Keratinocyte (primary cell): ENCODE data around the gene LEUTX. TPM values are rescaled to one million over a fixed set of nuclear protein-coding genes. Genes with fewer than 3 reads are reported as not detected.

Experiments used
- DNase-seq: peaks from one replicate; pipeline ENCODE4 v3.0.0-alpha.2; 2011; ENCODE audit warnings: low read depth, missing footprints, low spot score
- FAIRE-seq: peaks from 2 replicates; lab custom pipeline; 2011; peaks lifted over from hg19 to GRCh38; lab: Jason Lieb, UNC
- H2AFZ ChIP-seq: 2 replicates; pipeline ENCODE4 v1.6.0; 2012; ENCODE audit warnings: low read length, control low read depth, inconsistent platforms; ENCODE audit not compliant: control insufficient read depth
- H3K27ac ChIP-seq: 2 replicates; pipeline ENCODE4 v1.5.1; 2011; ENCODE audit warnings: low read length; ENCODE audit not compliant: control insufficient read depth, insufficient read depth
- H3K27me3 ChIP-seq: 3 replicates; pipeline ENCODE4 v1.6.0; 2011; ENCODE audit warnings: low read length; ENCODE audit not compliant: control insufficient read depth, insufficient read depth; ENCODE audit errors: extremely low read depth
- H3K36me3 ChIP-seq, 2 experiments: 2 replicates in 1 of 2; 3 replicates in 1 of 2; pipeline ENCODE4 v1.5.1; 2011; ENCODE audit warnings: low read length in 2 of 2, mild to moderate bottlenecking in 1 of 2; ENCODE audit not compliant: control insufficient read depth in 2 of 2, insufficient read depth in 2 of 2; ENCODE audit errors: extremely low read depth in 1 of 2
- H3K4me1 ChIP-seq: 3 replicates; pipeline ENCODE4 v1.5.1; 2011; ENCODE audit warnings: low read length; ENCODE audit not compliant: control insufficient read depth, insufficient read depth; ENCODE audit errors: extremely low read depth
- H3K4me2 ChIP-seq: 3 replicates; pipeline ENCODE4 v1.6.0; 2011; ENCODE audit warnings: low read depth, low read length; ENCODE audit not compliant: control insufficient read depth, insufficient read depth; ENCODE audit errors: extremely low read depth
- H3K4me3 ChIP-seq, 3 experiments: fragments of 200-600 bp in 1 of 3; sonication (generic) in 1 of 3; 2 replicates in 2 of 3; 3 replicates in 1 of 3; pipeline ENCODE4 v1.5.1; 2011 to 2016; ENCODE audit warnings: low read length in 3 of 3, mild to moderate bottlenecking in 3 of 3, control low read depth in 2 of 3, inconsistent platforms in 1 of 3, low read depth in 1 of 3, mixed read lengths in 1 of 3, mixed run types in 1 of 3, moderate library complexity in 1 of 3; ENCODE audit not compliant: control insufficient read depth in 2 of 3, insufficient read depth in 2 of 3; ENCODE audit errors: extremely low read depth in 1 of 3
- H3K79me2 ChIP-seq: 2 replicates; pipeline ENCODE4 v1.6.0; 2012; ENCODE audit warnings: low read length; ENCODE audit not compliant: control insufficient read depth, insufficient read depth
- H3K9ac ChIP-seq: 3 replicates; pipeline ENCODE4 v1.6.0; 2011; ENCODE audit warnings: low read length; ENCODE audit not compliant: control insufficient read depth, insufficient read depth; ENCODE audit errors: extremely low read depth
- H3K9me1 ChIP-seq: 3 replicates; pipeline ENCODE4 v1.6.0; 2011; ENCODE audit warnings: low read length; ENCODE audit not compliant: control insufficient read depth, insufficient read depth; ENCODE audit errors: extremely low read depth
- H3K9me3 ChIP-seq: 2 replicates; pipeline ENCODE4 v1.5.1; 2012; ENCODE audit warnings: low read depth, low read length; ENCODE audit not compliant: control insufficient read depth
- H4K20me1 ChIP-seq: 3 replicates; pipeline ENCODE4 v1.6.0; 2011; ENCODE audit warnings: low read length; ENCODE audit not compliant: control insufficient read depth, insufficient read depth; ENCODE audit errors: extremely low read depth
- CTCF ChIP-seq, 3 experiments: IDR thresholded peaks in 1 of 3; conservative IDR thresholded peaks in 1 of 3; optimal IDR thresholded peaks in 1 of 3; 2 replicates in 2 of 3; 3 replicates in 1 of 3; pipeline versions ENCODE3 to v1.5.1; 2011; ENCODE audit warnings: low read length in 3 of 3, mild to moderate bottlenecking in 3 of 3, moderate library complexity in 2 of 3, control low read depth in 1 of 3, inconsistent platforms in 1 of 3; ENCODE audit not compliant: insufficient read depth in 2 of 3; ENCODE audit errors: extremely low read depth in 1 of 3
- EZH2 ChIP-seq: IDR thresholded peaks from one replicate; pipeline ENCODE4 v1.6.1; 2012; ENCODE audit warnings: inconsistent platforms, mild to moderate bottlenecking, low read length, moderate library complexity
- dilution Hi-C: fragments of 300-500 bp; cut with MboI; formaldehyde crosslinking; loops from one replicate; pipeline ENCODE4 v1.7.0; 2020; ENCODE audit warnings: low sequenced_read_pairs; ENCODE audit not compliant: extremely low pct_ligation_motif_present
- polyA plus RNA-seq, 5 experiments: library from polyadenylated mRNA; depleted of rRNA in 3 of 5; stranded (reverse) in 3 of 5; stranded (forward) in 1 of 5; unstranded in 1 of 5; fragments of >200 nt; gene quantifications; 1 replicate in 1 of 5; 2 replicates in 3 of 5; 3 replicates in 1 of 5; pipeline versions ENCODE4 v1.2.1 to v1.2.3, GENCODE V29; 2011 to 2012; ENCODE audit warnings: missing spikeins in 2 of 5, low read depth in 1 of 5, low replicate concordance in 1 of 5

LEUTX gene
- polyA plus RNA-seq, 1 donor (not counting 4 experiments of a cell fraction or from before 2014, with no cell fraction given): not detected

DNA sequence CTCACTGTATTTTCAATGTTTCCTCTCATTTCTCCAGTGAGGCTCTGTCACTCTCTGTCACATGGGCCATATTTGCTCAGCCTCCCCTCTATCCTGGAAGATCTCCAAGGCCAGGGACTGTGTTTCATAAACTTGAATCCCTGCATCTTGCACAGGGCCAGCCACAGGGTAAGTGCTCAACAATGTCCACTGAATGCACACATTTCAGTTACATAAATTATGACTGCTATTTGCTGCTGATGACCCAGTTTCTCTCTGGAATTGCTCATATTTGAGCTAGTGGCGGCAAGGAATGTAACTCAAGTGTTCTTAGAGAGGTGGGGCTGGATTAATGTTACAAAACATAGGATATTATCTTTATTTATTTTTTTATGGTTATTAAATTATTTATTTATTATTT, 47.0 kb upstream of the LEUTX start:
- no peak for TF ChIP-seq EZH2
- TF ChIP-seq CTCF (optimal IDR thresholded peaks at IDR 0.05 in 1 of 3, IDR thresholded peaks at IDR 0.05 in 1 of 3, conservative IDR thresholded peaks at IDR 0.05 in 1 of 3; ENCODE audit: extremely low read depth in 1 of 3, insufficient read depth in 2 of 3, low read length in 3 of 3): no peak
- no peak overlapping the region for H3K4me2 ChIP-seq
- dilution Hi-C loops: no loop called here
- H3K79me2 ChIP-seq: no peaks in the 10 kb centered on the region
- H2AFZ ChIP-seq: no peak overlapping the region
- H4K20me1 ChIP-seq: no peaks in the 10 kb centered on the region
- H3K9me1 ChIP-seq: no peaks in the 10 kb centered on the region
- no peak overlapping the region for H3K27ac ChIP-seq
- H3K4me3 ChIP-seq: no peak overlapping the region
- no peak for FAIRE-seq
- no peaks in the 10 kb centered on the region for H3K4me1 ChIP-seq
- no peak overlapping the region for H3K9ac ChIP-seq
- H3K9me3 ChIP-seq: no peaks in the 10 kb centered on the region
- DNase-seq: no peak
- no peaks in the 10 kb centered on the region for H3K36me3 ChIP-seq
- H3K27me3 ChIP-seq: no peaks in the 10 kb centered on the region

GRCh38 chr19:39733841-39734240, 44.8 kb upstream of the LEUTX start:
- Histone ChIP-seq H3K4me3 (no peak overlapping the region), H3K9me3 (no peaks in the 10 kb centered on the region), H3K9ac (no peak overlapping the region), H3K27me3 (peaks cover 3% of the 10 kb centered on the region), H2AFZ (no peak overlapping the region), H3K79me2 (no peaks in the 10 kb centered on the region), H3K4me1 (no peaks in the 10 kb centered on the region), H3K4me2 (no peak overlapping the region), H4K20me1 (no peaks in the 10 kb centered on the region), H3K9me1 (no peaks in the 10 kb centered on the region), H3K27ac (no peak overlapping the region), H3K36me3 (no peaks in the 10 kb centered on the region)
- FAIRE-seq (no peak), DNase-seq (no peak)
- TF ChIP-seq EZH2: no peak
- TF ChIP-seq CTCF (optimal IDR thresholded peaks at IDR 0.05 in 1 of 3, IDR thresholded peaks at IDR 0.05 in 1 of 3, conservative IDR thresholded peaks at IDR 0.05 in 1 of 3; ENCODE audit: extremely low read depth in 1 of 3, insufficient read depth in 2 of 3, low read length in 3 of 3): no peak
- dilution Hi-C loops: no loop called here
